NCI-H1694 treated with DMSO at 0.1 percent for 48 hours (cell line): ENCODE measurements around the gene CARD10.
"Not testable (repeated sequence)": the region's sequence is repeated elsewhere in the genome, so short reads cannot be mapped to it uniquely, and the experiment has no call there.

ENCODE experiments used
- DNase-seq: peaks from one replicate; lab custom pipeline; 2025; lab: John Stamatoyannopoulos, UW

Gene CARD10

GRCh38 chr22:37527081-37527752 is 8.0 kb upstream of the CARD10 start:
- DNase-seq: not testable (repeated sequence)

GRCh38 chr22:37526376-37526775 is 7.2 kb upstream of the CARD10 start:
- no peak for DNase-seq

- DNase-seq: no peak
These were observed 6.6 kb upstream of the CARD10 start for GRCh38 chr22:37525746-37526350.

GRCh38 chr22:37525073-37525745 is 6.0 kb upstream of the CARD10 start:
- no peak for DNase-seq

GRCh38 chr22:37522482-37522881 is 3.3 kb upstream of the CARD10 start:
- no peak for DNase-seq

GRCh38 chr22:37521236-37521739 is 2.1 kb upstream of the CARD10 start:
- no peak for DNase-seq

- no peak for DNase-seq
These were observed 1.6 kb upstream of the CARD10 start for GRCh38 chr22:37520776-37521191.

GRCh38 chr22:37518509-37519267 is 527 bp downstream of the CARD10 start:
- no peak for DNase-seq

GRCh38 chr22:37517826-37518450 is 1.3 kb downstream of the CARD10 start:
- DNase-seq: no peak

GRCh38 chr22:37516456-37516855 is 2.8 kb downstream of the CARD10 start:
- no peak for DNase-seq

- no peak for DNase-seq
These were observed 3.3 kb downstream of the CARD10 start for GRCh38 chr22:37515901-37516300.

GRCh38 chr22:37514526-37515051 is 4.6 kb downstream of the CARD10 start:
- no peak for DNase-seq

- DNase-seq: no peak
These were observed 7.7 kb downstream of the CARD10 start for GRCh38 chr22:37511395-37512104.

GRCh38 chr22:37510091-37510490 is 9.1 kb downstream of the CARD10 start:
- DNase-seq: no peak

GRCh38 chr22:37509059-37509860 is 10.0 kb downstream of the CARD10 start:
- no peak for DNase-seq

- DNase-seq: no peak
These were observed 10.7 kb downstream of the CARD10 start for GRCh38 chr22:37508431-37508992.

- no peak for DNase-seq
These were observed 11.5 kb downstream of the CARD10 start for GRCh38 chr22:37507731-37508130.

- DNase-seq: no peak
These were observed 13.2 kb downstream of the CARD10 start for GRCh38 chr22:37505989-37506388.

GRCh38 chr22:37505565-37505964 is 13.7 kb downstream of the CARD10 start:
- DNase-seq: no peak

- DNase-seq: no peak
These were observed 14.3 kb downstream of the CARD10 start for GRCh38 chr22:37504964-37505363.
